CD4-positive, alpha-beta T cell treated with Interleukin-17A for 4 hours (primary cell): ENCODE data around the gene NOL9.
"Not testable (repeated sequence)": the region's sequence is repeated elsewhere in the genome, so short reads cannot be mapped to it uniquely, and the experiment has no call there.

Experiments used
- DNase-seq: peaks from one replicate; pipeline ENCODE4 v3.0.0-alpha.2; 2020; ENCODE audit warnings: mixed read lengths

The NOL9 gene

DNA sequence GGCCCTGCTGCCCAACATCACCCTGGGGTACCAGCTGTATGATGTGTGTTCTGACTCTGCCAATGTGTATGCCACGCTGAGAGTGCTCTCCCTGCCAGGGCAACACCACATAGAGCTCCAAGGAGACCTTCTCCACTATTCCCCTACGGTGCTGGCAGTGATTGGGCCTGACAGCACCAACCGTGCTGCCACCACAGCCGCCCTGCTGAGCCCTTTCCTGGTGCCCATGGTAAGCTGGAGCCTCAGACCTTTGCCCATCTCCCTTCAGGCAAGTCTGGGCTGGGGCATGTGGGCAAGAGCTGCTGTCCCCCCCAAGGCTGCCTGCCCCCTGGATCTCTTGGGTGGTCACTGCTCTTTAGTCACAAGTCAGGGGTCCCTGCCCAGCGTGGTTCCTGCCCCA lies 16.7 kb upstream of the NOL9 start:
- no peak for DNase-seq

DNA sequence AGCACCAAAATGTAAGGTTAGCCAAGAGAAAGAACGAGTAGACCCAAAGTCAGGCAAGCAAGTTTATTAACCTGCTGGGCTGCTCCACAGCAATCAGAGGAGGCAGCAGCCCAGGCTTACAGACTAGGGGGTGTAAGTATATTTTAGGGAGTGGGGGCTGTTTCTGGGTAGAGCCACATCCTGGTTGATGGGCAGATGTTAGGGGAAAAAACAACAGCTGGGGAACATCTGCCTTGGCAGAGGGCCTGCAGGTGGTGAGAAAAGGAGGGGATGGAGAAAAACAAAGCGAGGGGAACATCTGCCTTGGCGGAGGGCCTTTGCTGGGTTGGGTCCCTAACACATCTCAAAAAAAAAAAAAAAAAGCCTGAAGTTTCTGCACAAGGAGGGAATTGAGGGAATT lies 15.8 kb upstream of the NOL9 start:
- no peak for DNase-seq

DNA sequence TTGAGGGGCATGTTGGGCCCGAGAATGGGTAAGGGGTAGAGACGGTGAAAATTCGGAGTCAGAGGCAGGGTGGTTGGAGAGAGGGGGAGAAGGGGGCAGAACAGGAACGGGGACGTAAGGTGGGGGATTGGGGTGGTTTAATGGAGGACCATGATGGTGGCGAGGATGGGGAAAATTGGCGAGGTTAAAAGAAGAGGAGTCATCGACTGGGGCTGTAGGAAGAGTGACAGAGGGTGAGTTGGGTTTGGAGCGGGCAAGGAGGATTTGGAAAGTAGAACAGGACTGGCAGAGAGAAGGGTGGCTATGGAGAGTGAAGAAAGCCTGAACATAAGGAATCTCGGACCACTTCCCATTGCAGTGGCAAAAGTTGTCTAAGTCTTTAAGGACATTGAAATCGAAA lies 14.7 kb upstream of the NOL9 start:
- no peak for DNase-seq

DNA sequence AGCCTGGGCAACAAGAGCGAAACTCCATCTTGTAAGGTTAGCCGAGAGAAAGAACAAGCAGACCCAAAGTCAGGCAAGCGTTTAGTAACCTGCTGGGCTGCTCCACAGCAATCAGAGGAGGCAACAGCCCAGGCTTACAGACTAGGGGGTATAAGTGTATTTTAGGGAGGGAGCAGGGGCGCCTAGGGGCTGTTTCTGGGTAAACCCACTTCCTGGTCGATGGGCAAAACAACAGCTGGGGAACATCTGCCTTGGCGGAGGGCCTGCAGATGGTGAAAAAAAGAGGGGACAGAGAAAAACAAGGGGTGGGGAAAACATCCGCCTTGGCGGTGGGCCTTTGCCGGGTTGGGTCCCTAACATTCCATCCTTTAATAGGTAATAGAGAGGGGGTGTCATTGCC lies 6.0 kb upstream of the NOL9 start:
- no peak for DNase-seq

DNA sequence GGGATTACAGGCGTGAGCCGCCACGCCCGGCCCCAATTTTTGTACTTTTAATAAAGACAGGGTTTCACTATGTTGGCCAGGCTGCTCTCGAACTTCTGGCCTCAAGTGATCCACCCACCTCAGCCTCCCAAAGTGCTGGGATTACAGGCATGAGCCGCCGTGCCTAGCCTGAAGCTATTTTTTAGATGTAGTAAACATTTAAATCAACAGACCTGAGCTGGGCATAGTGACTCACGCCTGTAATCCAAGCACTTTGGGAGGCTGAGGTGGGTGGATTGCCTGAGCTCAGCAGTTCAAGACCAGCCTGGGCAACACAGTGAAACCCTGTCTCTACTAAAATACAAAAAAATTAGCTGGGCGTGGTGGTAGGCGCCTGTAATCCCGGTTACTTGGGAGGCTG lies 4.8 kb upstream of the NOL9 start:
- DNase-seq = not testable (repeated sequence)

DNA sequence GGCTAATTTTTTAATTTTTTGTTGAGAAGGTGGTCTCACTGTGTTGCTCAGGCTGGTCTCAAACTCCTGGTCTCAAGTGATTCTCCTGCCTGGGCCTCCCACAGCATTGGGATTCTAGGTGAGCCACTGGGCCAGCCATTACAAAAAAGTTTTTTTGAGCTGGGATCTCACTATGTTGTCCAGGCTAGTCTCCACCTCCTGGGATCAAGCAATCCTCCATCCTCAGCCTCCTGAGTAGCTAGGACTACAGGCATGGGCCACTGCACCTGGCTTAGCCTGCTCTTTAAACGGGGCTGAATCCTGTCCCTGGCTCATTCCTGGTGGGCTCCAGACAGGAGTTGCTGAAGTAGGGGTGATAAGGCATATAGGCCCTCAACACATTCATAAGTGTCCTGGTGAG lies 3.3 kb upstream of the NOL9 start:
- DNase-seq = no peak

DNA sequence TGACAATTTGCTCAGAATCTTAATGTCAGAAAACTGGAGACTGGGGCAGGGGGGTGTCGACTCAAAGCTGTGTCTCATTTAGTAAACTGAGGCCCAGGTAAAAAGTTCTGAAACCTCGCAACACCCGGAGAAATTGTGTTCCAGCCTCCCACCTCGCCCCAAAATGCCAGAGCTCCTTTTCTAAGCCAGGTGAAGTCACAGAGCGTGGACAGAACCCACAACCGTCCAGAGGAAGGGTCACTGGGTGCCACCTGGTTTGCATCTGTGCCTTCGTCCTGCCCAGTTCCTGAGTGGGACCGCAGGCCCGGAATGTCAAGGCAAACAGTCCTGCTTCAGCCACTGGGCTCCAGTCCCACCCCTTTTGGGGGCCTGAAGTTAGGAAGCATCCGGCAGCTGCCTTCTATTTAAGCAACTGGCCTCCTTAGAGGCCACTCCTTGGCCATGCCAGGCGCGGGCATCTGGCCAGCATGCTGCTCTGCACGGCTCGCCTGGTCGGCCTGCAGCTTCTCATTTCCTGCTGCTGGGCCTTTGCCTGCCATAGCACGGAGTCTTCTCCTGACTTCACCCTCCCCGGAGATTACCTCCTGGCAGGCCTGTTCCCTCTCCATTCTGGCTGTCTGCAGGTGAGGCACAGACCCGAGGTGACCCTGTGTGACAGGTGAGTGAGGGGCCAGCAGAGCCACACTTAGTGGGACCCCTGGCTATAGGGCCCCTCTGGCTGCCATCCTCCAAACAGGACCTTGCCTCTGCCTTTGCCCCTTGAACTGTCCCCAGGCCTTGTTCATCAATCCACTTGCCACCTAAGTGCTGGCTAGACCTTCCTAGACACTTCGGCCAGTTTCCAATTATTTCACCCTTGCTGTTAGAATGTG lies 830 bp upstream of the NOL9 start, which contains the start of gene TAS1R1:
TSS of gene TAS1R1 (plus strand) at position 401 of the 872 bp plus-strand sequence. CDS start at position 468, 67 bp downstream.
- DNase-seq = peak; percentile 6

DNA sequence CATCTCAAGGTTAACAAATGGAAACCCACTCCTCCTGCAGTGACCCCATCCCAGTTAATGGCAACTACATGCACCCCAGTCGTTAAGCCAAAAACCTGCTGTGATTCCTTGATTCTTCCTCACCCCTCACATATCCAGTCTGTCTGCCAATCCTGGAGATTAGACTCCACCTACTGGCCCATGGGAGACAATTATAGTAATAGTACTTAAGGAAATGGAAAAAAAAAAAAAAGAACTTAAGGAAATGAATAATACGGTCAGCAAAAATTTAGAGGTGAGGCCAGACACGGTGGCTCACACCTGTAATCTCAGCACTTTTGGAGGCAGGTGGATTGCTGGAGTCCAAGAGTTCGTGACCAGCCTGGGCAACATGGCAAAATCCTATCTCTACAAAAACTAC lies 7.0 kb downstream of the NOL9 start:
- no peak for DNase-seq

DNA sequence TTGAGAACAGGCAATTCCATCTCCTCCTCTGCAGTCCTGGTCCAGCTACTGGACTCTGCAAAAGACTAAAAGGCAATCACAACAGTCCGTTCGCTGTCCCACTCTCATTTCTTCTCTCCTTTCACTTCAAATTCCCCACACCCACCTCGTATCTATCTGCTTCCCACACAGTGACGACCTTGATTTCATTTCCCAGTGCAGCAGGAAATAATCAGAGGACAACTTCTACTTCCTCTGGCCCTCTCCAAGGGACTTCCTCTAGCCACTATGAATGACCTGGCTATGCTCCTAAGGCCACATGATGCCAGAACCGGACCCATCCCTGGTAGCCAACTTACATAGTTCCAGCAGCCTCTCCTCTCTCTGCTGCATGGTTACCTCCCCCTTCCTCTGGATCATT lies 8.0 kb downstream of the NOL9 start:
- DNase-seq = no peak

DNA sequence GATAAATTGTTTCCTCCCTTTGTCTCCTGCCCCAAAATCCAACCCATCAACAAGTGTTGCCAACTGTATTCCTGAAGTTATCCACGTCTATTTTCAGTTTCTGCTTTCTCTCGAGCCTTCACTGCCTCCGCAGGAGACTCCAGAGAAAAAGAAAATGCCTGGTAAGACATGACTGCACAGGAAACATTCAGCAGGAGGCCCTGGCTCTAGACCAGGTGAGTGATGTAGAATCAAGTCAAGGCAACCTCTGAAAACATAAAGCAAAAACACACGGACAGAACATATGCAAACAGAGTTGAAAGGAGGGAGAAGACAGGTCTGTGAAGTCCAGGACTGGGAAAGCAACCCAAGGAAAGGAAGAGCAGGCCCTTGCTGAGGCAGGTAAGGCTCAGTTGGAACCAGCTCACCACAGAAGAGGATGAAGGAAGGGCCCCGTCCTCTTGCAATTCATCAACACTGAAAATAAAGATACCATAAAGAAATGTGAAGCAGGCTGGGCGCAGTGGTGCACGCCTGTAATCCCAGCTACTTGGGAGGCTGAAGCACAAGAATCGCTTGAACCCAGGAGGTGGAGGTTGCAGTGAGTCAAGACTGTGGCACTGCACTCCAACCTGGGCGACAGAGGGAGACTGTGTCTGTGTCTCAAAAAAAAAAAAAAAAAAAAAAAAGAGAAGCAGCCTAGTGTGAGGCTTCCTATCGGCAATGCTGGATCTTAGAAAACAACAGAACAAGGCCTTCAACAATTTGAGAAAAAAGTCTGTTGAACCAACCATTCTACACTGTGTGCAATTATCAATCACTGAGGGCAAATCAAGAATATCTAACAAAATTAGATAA lies 8.8 kb downstream of the NOL9 start:
- peak; percentile 49 for DNase-seq

DNA sequence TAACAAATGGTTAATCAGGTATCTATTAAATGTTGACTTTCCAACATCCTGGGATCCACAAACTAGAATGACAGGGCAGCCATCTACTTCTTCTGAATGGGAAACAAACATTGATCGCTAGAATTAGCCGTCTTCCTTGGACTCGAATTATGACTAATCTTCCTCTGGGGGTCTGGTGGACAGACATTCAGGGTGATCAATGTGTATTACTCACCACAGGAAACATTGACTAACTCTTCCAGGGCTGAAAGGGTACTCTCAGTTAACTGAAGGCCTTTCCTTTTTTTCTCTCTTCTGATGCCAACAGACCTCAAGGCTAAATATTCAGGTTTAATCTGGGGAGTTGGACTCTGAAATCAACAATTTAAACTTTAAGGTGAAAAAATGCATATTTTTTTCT lies 9.5 kb downstream of the NOL9 start:
- no peak for DNase-seq

DNA sequence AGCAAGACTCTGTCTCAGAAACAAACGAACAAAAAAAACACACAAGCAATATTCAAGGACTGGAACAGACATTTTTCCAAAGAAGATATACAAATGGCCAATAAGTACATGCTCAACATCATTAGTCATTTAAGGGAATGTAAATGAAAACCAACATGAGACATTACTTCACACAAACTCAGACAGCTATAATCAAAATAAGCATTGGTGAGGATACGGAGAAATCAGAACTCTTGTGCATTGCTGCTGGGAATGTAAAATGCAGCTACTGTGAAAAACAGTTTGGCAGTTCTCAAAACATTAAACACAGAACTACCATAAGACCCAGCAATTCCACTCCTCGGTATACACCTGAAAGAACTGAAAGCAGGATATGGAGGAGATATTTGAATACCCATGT lies 15.4 kb downstream of the NOL9 start:
- DNase-seq = no peak

DNA sequence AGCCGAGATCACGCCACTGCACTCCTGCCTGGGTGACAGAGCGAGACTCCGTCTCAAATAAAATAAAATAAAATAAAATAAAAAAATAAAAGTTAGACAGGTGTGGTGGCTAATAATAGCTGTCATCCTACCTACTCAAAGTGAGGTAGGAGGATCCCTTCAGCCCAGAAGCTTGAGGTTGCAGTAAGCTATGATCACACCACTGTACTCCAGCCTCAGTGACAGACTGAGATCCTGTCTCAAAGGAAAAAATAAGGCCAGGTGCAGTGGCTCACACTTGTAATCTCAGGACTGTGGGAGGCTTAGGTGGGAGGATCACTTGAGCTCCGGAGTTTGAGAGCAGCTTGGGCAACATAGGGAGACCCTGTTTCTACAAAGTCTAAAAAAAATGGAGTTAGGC lies 18.0 kb downstream of the NOL9 start:
- no peak for DNase-seq

DNA sequence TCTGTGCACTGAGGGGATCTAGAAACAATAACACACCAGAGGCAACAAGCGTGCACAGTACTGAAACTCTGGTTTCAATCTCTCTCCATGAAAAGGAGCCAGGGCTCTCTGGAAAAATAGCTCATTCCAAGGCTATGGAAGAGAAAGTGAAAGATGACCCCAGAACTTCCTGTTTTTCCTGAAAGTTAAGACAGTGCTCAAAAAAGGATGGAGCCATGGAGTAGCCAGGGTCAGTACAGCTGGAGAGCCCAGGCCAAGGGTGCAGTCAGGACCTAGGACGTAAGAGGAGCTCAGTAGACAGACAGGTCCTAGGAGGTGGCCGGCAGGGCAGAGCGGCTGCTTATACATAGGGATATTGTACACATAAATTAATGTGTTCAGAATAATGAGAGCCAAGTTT lies 19.1 kb downstream of the NOL9 start:
- no peak for DNase-seq

DNA sequence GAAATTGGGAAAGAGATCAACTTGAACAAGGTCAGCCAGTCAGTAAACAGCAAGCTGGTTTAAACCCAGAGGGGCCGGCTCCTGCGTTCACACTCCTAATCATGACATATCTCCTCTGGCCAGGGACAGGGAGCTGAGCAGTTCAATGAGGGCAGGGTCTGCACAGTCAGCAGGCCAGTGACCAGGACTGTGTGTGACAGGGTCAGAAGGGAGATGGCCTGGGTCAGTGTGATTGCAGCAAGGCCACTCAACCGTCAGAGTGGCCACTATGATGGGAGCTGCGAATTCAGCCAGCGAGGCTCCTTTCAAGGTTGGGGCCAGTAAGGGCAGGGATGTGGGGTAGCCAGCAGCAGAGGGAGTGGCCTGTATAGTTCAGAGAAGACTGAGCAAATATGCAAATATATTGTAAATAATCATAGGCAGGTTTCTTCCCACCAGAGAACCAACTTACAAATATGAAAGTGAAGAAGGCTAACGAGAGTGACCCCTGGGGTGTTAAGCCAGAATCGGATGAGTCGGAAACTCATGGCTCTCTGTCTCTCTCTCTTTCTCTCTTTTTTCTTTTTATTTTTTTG lies 20.0 kb downstream of the NOL9 start:
- no peak for DNase-seq

DNA sequence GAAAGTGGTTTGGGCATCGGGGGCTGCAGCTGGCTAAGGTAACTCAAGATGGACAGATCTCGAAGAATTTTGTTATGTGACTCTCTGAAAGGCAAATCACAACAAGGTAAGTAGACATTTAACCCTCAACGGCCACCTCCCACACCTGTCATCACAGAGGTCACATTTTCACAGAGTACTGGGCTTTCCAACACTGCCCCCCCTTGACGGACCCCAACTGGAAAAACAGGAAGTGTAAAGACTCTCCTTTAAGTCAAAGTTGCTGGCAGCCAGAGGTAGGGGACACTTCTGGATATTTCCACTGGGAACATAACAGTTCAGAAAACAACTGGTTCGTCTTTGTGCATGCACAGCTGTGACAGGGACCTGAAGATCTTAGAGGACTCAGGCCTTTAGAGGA lies 22.3 kb downstream of the NOL9 start:
- no peak for DNase-seq

DNA sequence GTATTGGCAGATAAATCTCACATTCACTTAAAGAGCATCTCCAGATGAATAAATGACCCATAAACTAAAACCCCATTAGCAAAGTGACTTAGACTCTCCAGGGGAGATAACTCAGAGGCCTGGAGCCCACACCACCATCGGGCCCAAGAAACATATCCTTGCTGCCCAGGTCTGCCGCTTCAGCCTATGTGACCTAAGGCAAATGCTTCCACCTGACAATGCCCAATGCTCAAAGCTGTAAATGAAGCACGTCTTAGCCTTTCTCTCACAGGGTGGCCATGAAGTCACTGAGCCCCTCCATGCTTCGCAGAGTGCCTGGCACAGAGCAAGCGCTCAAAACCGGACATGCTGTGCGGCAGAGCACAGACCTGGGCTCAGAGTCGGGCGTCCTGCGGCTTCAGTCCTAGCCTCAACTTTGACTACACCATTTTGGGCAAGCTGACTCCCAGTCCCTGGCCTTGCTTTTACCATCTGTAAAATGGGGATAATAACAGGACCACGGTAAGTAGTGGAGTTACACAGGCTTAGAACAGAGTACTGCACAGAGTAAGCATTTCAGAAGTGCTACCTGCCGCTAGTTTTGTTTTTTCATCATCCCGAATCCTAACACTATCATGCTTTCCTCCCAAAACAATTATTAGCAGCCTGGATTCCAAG lies 23.7 kb downstream of the NOL9 start:
- DNase-seq = no peak

DNA sequence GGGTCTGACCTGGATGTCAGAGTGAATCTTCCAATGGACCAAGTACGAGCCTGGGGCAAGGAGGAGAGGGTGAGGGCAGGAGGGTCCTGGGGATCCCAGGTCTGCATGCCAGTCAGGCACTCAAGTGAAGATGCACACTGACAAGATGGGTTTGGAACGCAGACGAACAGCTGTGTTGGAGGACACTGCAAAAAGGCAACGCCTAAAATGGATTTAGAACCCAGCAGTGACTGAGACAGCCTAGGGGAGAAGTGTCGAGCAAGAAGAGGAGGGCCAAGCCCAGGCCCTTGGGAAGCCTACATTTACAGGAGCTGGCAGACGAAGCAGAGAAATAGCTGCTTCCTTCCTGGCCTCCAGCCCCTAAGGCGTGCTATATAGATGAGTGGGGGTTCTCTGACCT lies 25.8 kb downstream of the NOL9 start:
- DNase-seq = no peak

DNA sequence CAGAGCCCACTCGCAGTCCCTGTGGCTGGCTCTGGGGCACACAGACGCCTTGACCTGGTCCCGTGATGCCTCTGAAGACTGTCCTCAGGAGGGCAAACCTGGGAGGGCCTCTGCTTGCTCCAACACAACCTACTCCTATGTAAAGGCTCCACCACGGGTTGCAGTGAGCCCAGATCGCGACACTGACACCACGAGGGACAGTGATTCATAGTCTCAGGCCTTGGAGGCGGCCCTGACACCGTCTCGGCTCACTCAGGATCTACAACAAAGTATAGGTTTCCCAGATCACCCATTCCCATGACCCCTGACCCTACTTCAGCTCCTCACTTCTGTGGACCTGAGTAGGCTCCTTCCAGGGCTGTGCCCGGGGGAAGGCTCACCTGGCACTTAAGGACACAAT lies 28.0 kb downstream of the NOL9 start:
- no peak for DNase-seq

DNA sequence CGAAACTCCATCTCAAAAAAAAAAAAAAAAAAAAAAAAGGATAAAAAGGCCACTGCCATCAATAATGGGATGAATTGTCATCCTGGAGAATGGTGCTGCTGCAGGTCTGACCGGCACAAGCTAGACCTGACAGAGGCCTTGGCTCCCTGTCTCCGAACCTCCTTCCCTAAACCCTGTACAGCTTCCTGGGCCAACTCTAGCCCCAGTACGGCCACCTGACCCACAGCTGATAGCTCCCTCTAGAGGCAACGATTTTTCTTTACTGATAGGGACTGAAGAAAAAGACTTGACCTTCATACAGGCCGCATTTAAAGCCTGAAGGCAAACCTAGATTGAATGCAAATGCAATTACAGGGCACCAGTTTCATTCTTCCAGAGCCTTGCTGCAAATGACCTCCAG lies 30.7 kb downstream of the NOL9 start:
- DNase-seq = no peak

DNA sequence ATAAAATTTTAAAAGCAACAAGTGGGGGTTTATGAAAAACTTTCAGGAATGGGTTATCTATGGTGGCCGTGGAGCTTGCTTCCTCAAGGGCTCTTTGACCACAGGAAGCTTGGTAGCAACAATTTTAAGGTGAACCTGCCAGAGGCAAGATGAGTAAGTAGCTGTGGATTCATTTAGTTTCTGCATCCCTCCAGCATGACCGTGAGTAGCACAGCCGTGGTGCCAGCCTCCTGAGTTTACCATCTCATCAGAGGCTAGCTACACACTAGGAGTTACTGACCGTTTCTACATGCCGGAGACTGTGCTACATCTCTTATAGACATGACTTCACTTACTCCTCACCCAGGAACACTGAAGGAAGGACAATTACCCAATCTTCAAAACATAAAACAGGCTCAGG lies 32.8 kb downstream of the NOL9 start:
- DNase-seq = no peak

DNA sequence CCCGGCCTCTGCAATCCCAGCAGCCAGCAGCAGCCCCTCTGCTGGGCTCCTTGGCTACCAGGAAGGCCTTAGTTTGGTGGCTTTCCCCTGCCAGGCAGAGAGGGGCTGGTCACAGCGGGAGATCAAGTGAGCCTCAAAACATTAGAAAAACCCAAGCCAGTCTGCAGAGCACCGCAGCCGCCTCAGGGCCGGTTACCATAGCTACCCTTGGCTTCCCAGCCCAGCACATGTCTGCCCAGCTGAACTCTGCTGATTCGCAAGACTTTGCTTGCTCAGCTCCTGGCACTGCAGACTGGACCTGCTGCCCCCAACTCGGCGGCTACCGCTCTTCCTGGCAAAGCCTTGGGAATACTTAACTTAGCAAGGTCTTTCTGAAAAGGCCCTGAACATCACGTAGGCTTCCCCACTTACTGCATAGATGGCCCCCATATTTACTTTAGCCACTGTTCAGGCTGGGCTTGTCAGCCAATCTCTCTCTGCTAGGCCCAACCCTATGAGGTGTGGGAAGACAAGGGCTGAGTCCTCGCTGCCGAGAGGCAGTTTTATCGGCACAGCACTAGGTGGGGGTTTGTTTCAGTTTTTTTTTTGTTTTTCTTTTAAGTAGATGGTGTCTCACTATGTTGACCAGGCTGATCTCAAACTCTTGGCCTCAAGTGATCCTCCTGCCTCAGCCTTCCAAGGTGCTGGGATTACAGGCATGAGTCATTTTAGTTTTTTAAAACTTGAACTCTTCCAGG lies 34.2 kb downstream of the NOL9 start:
- no peak for DNase-seq
